OCI-LY1 (cell line): ENCODE results near the gene MATK.

Experiments used
- EZH2 ChIP-seq: fragments of 200-600 bp; sonication (generic), shearing (Covaris generic); IDR thresholded peaks from 2 replicates; pipeline ENCODE4 v1.8.0; 2017; ENCODE audit warnings: borderline replicate concordance, mixed run types, mild to moderate bottlenecking, antibody characterized with exemption, low read length, moderate library complexity, mixed read lengths
- TF ChIP-seq, protein P1 (sequence below): fragments of 200-600 bp; sonication (generic), shearing (Covaris generic); IDR thresholded peaks from 2 replicates; pipeline ENCODE4 v1.5.1; 2017; ENCODE audit warnings: mild to moderate bottlenecking, antibody characterized with exemption, low read length, moderate library complexity, mixed read lengths

- no peak for TF ChIP-seq EZH2
- TF ChIP-seq, protein P1, sequence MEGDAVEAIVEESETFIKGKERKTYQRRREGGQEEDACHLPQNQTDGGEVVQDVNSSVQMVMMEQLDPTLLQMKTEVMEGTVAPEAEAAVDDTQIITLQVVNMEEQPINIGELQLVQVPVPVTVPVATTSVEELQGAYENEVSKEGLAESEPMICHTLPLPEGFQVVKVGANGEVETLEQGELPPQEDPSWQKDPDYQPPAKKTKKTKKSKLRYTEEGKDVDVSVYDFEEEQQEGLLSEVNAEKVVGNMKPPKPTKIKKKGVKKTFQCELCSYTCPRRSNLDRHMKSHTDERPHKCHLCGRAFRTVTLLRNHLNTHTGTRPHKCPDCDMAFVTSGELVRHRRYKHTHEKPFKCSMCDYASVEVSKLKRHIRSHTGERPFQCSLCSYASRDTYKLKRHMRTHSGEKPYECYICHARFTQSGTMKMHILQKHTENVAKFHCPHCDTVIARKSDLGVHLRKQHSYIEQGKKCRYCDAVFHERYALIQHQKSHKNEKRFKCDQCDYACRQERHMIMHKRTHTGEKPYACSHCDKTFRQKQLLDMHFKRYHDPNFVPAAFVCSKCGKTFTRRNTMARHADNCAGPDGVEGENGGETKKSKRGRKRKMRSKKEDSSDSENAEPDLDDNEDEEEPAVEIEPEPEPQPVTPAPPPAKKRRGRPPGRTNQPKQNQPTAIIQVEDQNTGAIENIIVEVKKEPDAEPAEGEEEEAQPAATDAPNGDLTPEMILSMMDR = no peak
These were observed 14.2 kb downstream of the MATK start, which contains the start of gene RAX2 for GRCh38 chr19:3771906-3772455.
